MV-4-11 (cell line): Measurements from ENCODE around the gene KRTAP5-4.
"Not testable (repeated sequence)": the region's sequence is repeated elsewhere in the genome, so short reads cannot be mapped to it uniquely, and the experiment has no call there.

Source experiments
- DNase-seq: peaks from one replicate; lab custom pipeline; 2025; lab: John Stamatoyannopoulos, UW

Gene KRTAP5-4

DNA sequence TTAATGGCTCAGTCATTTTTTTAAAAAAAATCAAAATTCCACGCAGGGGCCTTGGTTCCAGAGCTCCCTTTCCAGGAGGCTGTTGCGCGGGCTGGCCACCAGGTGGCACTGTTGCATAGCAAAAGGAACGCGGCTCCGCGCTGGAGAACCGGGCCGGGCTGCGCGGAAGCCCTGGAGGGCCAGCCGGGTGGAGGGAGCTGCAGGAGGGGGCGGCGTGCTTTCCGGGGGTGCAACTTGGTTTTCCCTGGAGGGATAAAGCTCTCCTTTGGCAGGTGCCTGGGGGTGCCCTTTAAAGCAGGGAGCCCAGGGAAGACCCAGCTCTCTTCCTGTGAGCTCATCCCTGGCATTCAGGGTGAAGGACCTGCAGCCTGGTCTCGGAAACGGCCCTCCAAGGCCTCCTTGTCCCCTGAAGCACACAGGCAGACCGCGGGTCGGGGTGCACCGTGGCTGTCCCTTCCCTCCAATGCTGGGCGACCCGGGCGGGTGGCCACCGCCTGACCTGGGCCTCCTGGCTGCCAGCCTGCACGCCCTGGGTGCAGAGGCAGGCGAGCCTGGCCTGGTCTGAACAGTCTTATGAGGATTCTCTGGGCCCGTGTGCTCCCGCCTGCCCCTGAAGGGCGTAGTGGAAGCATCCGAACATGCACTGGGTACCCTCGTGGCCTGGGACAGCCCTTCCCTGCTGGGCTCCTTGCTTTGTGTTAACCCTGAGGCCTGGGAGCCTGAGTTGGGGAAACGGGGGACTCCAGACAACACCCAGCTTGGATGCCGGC is 31.0 kb upstream of the KRTAP5-4 start:
- DNase-seq = no peak

GRCh38 chr11:1652442-1652770 is 30.5 kb upstream of the KRTAP5-4 start:
- no peak for DNase-seq

DNA sequence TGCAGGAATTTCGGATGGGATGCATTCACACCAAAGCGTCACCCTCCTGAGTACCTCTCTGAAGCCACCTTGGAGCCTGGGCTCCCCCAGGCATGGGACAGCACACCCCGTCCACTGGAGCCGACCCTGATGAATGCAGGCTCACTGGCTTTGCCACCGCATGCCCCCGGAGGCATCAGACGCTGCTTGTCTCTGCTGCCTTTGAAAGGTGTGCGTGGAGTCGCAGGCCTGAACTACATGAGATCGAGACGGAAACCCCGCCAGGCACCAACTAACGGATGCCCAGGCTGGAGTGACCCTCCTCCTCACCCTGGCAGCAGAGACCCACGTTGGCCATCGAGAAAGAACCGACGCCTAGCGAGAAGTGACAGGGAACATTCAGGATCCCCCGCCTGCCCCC is 30.1 kb upstream of the KRTAP5-4 start:
- no peak for DNase-seq

- DNase-seq = no peak
Observed at GRCh38 chr11:1651411-1651980, 29.6 kb upstream of the KRTAP5-4 start.

DNA sequence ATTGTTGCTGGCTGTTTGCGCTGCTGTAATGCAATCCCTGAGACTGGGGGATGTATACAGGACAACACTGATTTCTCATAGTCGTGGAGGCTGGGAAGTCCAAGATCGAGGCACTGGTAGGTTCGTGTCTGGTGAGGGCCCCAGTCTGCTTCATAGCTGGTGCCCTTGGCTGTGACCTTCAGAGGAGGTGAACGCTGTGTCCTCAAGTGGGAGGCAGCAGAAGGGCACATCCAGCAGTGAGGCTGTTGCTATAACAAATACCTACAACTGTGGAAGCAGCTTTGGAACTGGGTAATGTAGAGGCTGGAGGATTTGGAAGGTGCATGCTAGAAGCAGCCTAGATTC is 29.0 kb upstream of the KRTAP5-4 start:
- DNase-seq = no peak

- no peak for DNase-seq
Observed at GRCh38 chr11:1650034-1650917, 28.3 kb upstream of the KRTAP5-4 start.

DNA sequence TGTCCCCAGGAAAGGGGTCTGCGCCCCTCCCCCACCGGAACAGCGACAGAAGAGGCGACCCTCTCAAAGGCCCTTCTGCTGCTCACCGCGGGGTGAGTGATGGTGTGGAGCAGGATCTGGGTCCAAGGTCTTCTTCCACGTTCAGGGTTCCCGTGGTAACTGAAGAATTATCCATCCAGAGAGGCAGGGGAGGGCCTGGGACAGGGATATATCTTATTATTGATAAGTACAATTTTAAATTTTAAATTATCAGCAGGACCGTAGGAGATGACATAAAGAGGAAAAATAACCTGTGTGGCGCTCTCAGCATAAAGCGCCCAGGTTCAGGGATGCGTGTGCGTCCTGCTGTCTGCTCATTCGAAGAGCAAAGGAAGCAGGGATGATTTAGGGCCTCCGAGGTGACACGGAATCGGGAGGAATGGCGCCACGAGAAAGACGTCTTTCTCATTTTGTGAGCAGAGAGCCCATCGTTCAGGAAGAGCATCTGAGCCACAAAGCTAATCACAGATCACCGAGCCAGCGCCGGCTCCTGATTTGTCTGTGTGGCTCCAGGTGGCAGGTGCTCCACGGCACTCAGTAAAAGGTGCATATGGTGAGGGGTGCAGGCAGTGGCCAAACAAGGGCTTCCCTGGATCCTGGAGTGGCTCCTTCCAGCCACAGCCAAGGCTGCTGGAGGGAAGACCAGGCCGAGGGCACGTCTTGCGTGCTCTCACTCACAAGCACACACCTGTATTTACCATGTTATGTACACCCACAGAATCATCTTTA is 26.9 kb upstream of the KRTAP5-4 start:
- no peak for DNase-seq

DNA sequence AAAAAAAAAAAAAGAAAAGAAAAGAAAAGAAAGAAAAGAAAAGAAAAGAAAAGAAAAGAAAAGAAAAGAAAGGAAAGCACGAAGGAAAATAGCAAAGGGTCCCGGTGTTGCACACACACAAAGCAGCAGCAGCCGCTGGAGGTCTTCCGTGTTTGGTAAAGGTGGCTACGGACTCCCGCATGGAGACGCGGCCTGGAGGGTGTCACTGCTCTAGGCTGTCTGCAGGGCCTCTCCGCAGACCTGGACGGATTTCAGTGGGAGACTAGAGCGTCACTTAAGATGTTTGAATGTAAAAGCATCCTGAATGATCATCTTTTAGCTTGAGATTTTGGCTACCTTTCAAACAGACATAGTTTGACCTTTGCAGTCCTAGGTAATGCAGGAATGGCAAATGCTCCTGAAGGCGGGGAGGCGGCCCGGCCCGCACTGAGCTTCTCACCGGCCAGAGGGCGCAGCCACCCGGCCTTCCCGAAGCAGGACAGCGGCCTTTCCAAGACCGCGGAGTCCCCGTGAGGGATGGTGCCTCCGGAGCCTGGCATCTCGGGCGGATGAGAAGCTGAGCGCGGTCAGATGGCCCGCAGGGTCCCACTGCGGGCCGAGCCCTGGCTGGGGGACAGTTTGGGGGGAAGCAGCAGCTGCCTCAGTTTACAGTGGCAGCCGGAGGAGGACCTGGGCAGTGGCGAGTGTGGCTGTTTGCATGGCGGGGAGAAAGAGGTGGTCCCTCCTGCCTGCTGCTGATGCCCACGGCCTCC is 26.1 kb upstream of the KRTAP5-4 start:
- DNase-seq = no peak

DNA sequence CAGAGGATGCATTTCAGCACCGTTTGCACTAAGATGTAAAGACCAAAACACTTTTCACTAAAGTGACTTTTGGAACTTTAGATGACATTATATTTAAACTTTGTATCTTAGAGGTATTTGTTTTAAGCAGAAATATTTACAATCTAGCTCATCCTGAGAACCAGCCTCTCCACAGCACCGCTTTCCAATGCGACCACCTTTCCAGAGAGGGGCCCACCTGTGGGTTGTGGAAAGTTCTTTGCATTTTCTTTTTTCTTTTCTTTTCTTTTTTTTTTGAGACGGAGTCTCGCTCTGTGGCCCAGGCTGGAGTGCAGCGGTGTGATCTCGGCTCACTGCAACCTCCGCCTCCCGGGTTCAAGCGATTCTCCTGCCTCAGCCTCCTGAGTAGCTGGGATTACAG is 24.6 kb upstream of the KRTAP5-4 start:
- not testable (repeated sequence) for DNase-seq

GRCh38 chr11:1645357-1645821 is 23.5 kb upstream of the KRTAP5-4 start:
- DNase-seq = no peak

- no peak for DNase-seq
Observed at GRCh38 chr11:1644601-1645356, 22.8 kb upstream of the KRTAP5-4 start.

DNA sequence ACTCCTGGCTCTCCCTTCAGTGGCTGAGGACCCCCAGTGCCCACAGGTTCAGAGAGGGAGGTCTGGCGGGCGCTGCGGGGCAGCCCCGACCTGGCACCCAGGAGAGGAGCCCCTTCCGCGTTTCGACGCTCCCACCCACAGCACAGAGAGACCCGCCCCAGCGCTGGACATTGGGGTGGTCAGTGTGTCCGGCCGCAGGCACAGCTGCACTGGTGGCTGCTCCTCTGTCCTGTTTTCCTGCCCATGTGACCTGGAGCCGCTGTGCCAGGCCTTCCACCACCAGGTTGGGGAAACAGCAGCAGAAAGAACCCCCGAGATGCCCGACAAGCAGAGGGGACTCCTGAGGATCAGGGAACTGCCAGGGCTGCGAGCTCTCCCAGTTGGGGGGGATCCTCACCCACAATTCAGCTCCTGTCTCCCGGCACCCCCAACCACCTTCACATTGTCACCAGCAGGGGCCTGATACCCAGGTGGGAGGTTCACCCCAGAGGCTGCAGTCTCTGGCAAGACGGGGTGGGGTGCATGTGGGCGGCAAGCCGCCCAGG is 21.3 kb upstream of the KRTAP5-4 start:
- no peak for DNase-seq

- DNase-seq = no peak
Observed at GRCh38 chr11:1642288-1643145, 20.6 kb upstream of the KRTAP5-4 start.

GRCh38 chr11:1641096-1641495 is 19.2 kb upstream of the KRTAP5-4 start:
- DNase-seq = no peak

- no peak for DNase-seq
Observed at GRCh38 chr11:1640076-1640946, 18.4 kb upstream of the KRTAP5-4 start.

- no peak for DNase-seq
Observed at GRCh38 chr11:1639666-1640065, 17.7 kb upstream of the KRTAP5-4 start.

DNA sequence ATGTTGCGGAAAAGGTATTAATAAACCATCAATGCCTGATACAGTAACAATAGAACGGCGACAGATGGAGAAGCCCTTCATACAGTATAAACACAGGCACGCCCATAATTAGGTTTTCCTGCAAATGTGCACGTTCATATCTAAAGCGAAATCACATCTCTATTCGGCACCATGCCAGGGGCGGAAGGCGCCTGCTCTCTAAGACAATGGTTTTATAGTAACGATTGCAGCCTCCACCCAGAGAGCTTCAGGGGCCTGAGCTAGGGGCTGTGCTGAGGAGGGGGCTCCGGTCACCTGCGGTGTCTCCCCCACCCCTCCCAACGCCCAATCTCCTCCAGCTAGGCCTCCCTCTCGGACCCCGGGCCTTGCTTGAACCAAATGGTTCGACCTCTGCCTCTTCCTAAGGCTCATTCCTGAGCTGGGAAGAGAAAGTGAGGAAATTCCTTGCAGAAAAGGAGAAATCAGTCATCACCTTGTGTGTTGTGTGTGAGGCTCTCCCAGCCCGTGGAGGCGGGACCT is 17.2 kb upstream of the KRTAP5-4 start:
- DNase-seq = no peak

- DNase-seq = no peak
Observed at GRCh38 chr11:1638344-1638743, 16.4 kb upstream of the KRTAP5-4 start.
